ENCODE data around the gene BTD. TPM values are rescaled to one million over a fixed set of nuclear protein-coding genes. Genes with fewer than 3 reads are reported as not detected.

BTD gene
- total and polyA plus RNA-seq, 4 donors = 45.8 to 78.1 (median 47.8) TPM

- TF ChIP-seq, protein P1, sequence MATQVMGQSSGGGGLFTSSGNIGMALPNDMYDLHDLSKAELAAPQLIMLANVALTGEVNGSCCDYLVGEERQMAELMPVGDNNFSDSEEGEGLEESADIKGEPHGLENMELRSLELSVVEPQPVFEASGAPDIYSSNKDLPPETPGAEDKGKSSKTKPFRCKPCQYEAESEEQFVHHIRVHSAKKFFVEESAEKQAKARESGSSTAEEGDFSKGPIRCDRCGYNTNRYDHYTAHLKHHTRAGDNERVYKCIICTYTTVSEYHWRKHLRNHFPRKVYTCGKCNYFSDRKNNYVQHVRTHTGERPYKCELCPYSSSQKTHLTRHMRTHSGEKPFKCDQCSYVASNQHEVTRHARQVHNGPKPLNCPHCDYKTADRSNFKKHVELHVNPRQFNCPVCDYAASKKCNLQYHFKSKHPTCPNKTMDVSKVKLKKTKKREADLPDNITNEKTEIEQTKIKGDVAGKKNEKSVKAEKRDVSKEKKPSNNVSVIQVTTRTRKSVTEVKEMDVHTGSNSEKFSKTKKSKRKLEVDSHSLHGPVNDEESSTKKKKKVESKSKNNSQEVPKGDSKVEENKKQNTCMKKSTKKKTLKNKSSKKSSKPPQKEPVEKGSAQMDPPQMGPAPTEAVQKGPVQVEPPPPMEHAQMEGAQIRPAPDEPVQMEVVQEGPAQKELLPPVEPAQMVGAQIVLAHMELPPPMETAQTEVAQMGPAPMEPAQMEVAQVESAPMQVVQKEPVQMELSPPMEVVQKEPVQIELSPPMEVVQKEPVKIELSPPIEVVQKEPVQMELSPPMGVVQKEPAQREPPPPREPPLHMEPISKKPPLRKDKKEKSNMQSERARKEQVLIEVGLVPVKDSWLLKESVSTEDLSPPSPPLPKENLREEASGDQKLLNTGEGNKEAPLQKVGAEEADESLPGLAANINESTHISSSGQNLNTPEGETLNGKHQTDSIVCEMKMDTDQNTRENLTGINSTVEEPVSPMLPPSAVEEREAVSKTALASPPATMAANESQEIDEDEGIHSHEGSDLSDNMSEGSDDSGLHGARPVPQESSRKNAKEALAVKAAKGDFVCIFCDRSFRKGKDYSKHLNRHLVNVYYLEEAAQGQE (IDR thresholded peaks at IDR 0.05) = no peak
These were observed 55.5 kb downstream of the BTD start (continued) for GRCh38 chr3:15657016-15657415.

GRCh38 chr3:15659254-15659975 lies 57.9 kb downstream of the BTD start:
- DNase-seq (ENCODE audit: low spot score) = no peak
- Histone ChIP-seq H3K4me1 (ENCODE audit: control insufficient read depth in 4 of 4, insufficient read depth in 4 of 4, low read length in 3 of 4) (no peaks in the 10 kb centered on the region), H3K4me3 (ENCODE audit: low read depth in 1 of 3, low read length in 3 of 3) (no peak overlapping the region), H3K9me3 (ENCODE audit: control insufficient read depth in 4 of 4, low read length in 3 of 4) (peaks cover 4 to 16% (median 8%) of the 10 kb centered on the region in 4 donors), H3K9ac (ENCODE audit: low read depth in 1 of 2, low read length in 2 of 2) (no peak overlapping the region), H3K27ac (ENCODE audit: low read depth in 1 of 2, low read length in 2 of 2) (no peak overlapping the region), H3K36me3 (ENCODE audit: control insufficient read depth in 4 of 4, insufficient read depth in 3 of 4, low read depth in 1 of 4, low read length in 3 of 4) (no peaks in the 10 kb centered on the region), H3K27me3 (ENCODE audit: control insufficient read depth in 4 of 4, insufficient read depth in 4 of 4, low read length in 3 of 4) (no peaks in the 10 kb centered on the region)
- TF ChIP-seq HNF4A (conservative IDR thresholded peaks at IDR 0.05) (no peak), SP1 (IDR thresholded peaks at IDR 0.05) (no peak)
- TF ChIP-seq, protein P2, sequence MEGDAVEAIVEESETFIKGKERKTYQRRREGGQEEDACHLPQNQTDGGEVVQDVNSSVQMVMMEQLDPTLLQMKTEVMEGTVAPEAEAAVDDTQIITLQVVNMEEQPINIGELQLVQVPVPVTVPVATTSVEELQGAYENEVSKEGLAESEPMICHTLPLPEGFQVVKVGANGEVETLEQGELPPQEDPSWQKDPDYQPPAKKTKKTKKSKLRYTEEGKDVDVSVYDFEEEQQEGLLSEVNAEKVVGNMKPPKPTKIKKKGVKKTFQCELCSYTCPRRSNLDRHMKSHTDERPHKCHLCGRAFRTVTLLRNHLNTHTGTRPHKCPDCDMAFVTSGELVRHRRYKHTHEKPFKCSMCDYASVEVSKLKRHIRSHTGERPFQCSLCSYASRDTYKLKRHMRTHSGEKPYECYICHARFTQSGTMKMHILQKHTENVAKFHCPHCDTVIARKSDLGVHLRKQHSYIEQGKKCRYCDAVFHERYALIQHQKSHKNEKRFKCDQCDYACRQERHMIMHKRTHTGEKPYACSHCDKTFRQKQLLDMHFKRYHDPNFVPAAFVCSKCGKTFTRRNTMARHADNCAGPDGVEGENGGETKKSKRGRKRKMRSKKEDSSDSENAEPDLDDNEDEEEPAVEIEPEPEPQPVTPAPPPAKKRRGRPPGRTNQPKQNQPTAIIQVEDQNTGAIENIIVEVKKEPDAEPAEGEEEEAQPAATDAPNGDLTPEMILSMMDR (IDR thresholded peaks at IDR 0.05; ENCODE audit: low read depth, low read length, missing input control) = no peak
- TF ChIP-seq, protein P3, sequence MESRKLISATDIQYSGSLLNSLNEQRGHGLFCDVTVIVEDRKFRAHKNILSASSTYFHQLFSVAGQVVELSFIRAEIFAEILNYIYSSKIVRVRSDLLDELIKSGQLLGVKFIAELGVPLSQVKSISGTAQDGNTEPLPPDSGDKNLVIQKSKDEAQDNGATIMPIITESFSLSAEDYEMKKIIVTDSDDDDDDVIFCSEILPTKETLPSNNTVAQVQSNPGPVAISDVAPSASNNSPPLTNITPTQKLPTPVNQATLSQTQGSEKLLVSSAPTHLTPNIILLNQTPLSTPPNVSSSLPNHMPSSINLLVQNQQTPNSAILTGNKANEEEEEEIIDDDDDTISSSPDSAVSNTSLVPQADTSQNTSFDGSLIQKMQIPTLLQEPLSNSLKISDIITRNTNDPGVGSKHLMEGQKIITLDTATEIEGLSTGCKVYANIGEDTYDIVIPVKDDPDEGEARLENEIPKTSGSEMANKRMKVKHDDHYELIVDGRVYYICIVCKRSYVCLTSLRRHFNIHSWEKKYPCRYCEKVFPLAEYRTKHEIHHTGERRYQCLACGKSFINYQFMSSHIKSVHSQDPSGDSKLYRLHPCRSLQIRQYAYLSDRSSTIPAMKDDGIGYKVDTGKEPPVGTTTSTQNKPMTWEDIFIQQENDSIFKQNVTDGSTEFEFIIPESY (IDR thresholded peaks at IDR 0.05) = no peak
- 85% methylated on average over 5 of the region's 5 CpGs for WGBS

DNA sequence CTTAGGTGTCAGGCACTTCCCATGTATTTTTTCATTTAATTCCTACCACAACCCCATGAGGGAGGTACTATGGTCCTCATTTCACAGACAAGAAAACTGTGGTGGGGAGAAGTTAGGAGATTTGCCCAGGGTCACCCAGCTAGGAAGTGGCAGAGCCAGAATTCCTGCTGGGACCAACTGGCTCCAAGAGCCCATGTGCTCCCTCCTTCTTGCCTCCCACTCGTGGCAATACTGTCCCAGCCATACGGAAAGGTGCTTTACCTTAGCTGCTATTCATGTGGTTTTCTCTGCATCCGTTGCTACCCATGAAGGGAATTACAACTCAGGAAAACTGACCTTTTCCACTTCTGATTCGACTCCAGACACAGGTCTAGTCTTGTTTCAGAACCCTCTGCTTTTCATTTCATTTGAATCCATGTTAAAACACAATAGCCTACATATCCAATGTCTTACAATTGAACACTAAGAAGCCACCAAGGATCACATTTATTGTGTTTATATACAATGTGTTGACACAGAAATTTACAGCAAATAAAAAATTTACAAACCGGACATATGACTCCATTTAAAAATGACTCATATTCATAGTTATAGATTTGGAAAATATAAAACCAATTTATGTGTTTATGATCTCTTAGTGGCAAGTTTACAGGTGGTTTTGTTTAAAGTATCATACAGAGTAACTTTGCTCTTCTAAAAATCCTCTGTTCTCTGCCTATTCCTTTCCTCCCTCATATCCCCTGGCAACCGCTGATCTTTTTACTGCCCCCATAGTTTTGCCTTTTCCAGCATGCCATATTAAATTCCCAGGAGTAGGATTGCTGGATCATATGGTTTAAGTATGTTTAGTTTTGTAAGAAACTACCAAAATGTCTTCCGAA lies 58.8 kb downstream of the BTD start:
- H3K9ac ChIP-seq (ENCODE audit: low read depth in 1 of 2, low read length in 2 of 2) = no peak overlapping the region
- H3K27ac ChIP-seq (ENCODE audit: low read depth in 1 of 2, low read length in 2 of 2) = no peak overlapping the region
- no peaks in the 10 kb centered on the region for H3K36me3 ChIP-seq (ENCODE audit: control insufficient read depth in 4 of 4, insufficient read depth in 3 of 4, low read depth in 1 of 4, low read length in 3 of 4)
- no peaks in the 10 kb centered on the region for H3K27me3 ChIP-seq (ENCODE audit: control insufficient read depth in 4 of 4, insufficient read depth in 4 of 4, low read length in 3 of 4)
- no peak overlapping the region for H3K4me3 ChIP-seq (ENCODE audit: low read depth in 1 of 3, low read length in 3 of 3)
- no peak for TF ChIP-seq HNF4G (IDR thresholded peaks at IDR 0.05)
- TF ChIP-seq, protein P4, sequence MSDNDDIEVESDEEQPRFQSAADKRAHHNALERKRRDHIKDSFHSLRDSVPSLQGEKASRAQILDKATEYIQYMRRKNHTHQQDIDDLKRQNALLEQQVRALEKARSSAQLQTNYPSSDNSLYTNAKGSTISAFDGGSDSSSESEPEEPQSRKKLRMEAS (IDR thresholded peaks at IDR 0.05) = no peak
- TF ChIP-seq HNF4A (conservative IDR thresholded peaks at IDR 0.05) = no peak
- TF ChIP-seq FOXA1 (IDR thresholded peaks at IDR 0.05) = no peak
- TF ChIP-seq NR2F2 (IDR thresholded peaks at IDR 0.05) = no peak
- no peak for TF ChIP-seq JUND (IDR thresholded peaks at IDR 0.05)
- no peak for TF ChIP-seq RAD21 (IDR thresholded peaks at IDR 0.05)
- H3K9me3 ChIP-seq (ENCODE audit: control insufficient read depth in 4 of 4, low read length in 3 of 4) = peaks cover 4 to 16% (median 8%) of the 10 kb centered on the region in 4 donors
- no peaks in the 10 kb centered on the region for H3K4me1 ChIP-seq (ENCODE audit: control insufficient read depth in 4 of 4, insufficient read depth in 4 of 4, low read length in 3 of 4)
- DNase-seq (ENCODE audit: low spot score) = no peak
- 86% methylated on average over 7 of the region's 7 CpGs for WGBS

All from liver (tissue), 9 donors.